Transverse colon (tissue), 4 donors: ENCODE results near the gene ZC3H4. TPM values are rescaled to one million over a fixed set of nuclear protein-coding genes. Genes with fewer than 3 reads are reported as not detected.

Experiments
- DNase-seq: peaks from one replicate; pipeline ENCODE4 v3.0.0-alpha.2; 2019
- H3K27ac ChIP-seq, 4 donors: fragments of 200-600 bp; sonication (generic); 2 replicates each; pipeline ENCODE4 v1.5.1; 2016 to 2018; ENCODE audit warnings: inconsistent platforms in 4 of 4
- H3K27me3 ChIP-seq: fragments of 200-600 bp; sonication (generic); 2 replicates; pipeline ENCODE4 v1.5.1; 2017; ENCODE audit warnings: inconsistent platforms
- H3K36me3 ChIP-seq, 4 donors: fragments of 200-600 bp; sonication (generic); 2 replicates each; pipeline ENCODE4 v1.5.1; 2017 to 2019; ENCODE audit warnings: inconsistent platforms in 4 of 4
- H3K4me1 ChIP-seq, 4 donors: fragments of 200-600 bp; sonication (generic); 2 replicates each; pipeline ENCODE4 v1.5.1; 2017 to 2020; ENCODE audit warnings: inconsistent platforms in 4 of 4
- H3K4me3 ChIP-seq, 4 donors: fragments of 200-600 bp; sonication (generic); 1 replicate in 1 of 4; 2 replicates in 3 of 4; pipeline versions ENCODE4 v1.5.1 to v1.6.1; 2017 to 2019; ENCODE audit warnings: inconsistent platforms in 4 of 4
- H3K9me3 ChIP-seq, 2 donors: fragments of 200-600 bp; sonication (generic); 2 replicates each; pipeline ENCODE4 v1.5.1; 2017 to 2019; ENCODE audit warnings: inconsistent platforms in 2 of 2
- CTCF ChIP-seq, 5 experiments: fragments of 200-600 bp in 3 of 5; fragments of 450-650 bp in 2 of 5; sonication (generic) in 3 of 5; IDR thresholded peaks; 1 replicate in 2 of 5; 2 replicates in 3 of 5; pipeline ENCODE4 v1.5.1; 2016 to 2017; ENCODE audit warnings: antibody characterized with exemption in 5 of 5, inconsistent platforms in 3 of 5, mild to moderate bottlenecking in 2 of 5, moderate library complexity in 1 of 5
- EP300 ChIP-seq: sonication (generic); formaldehyde crosslinking; IDR thresholded peaks from one replicate; pipeline ENCODE4 v1.6.1; 2017; ENCODE audit warnings: antibody characterized with exemption, low read depth
- POLR2A ChIP-seq: fragments of 450-650 bp; IDR thresholded peaks from one replicate; pipeline ENCODE4 v1.6.1; 2016; ENCODE audit warnings: antibody characterized with exemption, mild to moderate bottlenecking, moderate library complexity
- POLR2AphosphoS5 ChIP-seq, 3 donors: sonication (generic); formaldehyde crosslinking; IDR thresholded peaks; one replicate each; pipeline ENCODE4 v1.6.1; 2016; ENCODE audit warnings: antibody characterized with exemption in 3 of 3
- WGBS, 2 donors: methylation state at CpG; one replicate each; pipeline ENCODE4 v1.1.5; 2018; ENCODE audit warnings: low coverage in 1 of 2; 5-methylcytosine and 5-hydroxymethylcytosine counted together
- in situ Hi-C, 4 donors: fragments of 200-750 bp; cut with MboI; loops; one replicate each; pipeline versions ENCODE4 v1.15.0 to v1.15.1; 2017; ENCODE audit warnings: low sequenced_read_pairs in 3 of 4, low pct_ligation_motif_present in 1 of 4, low pct_unique_long_range_greater_than_20kb in 1 of 4
- intact Hi-C: fragments of 100-400 bp; cut with DNase I; formaldehyde crosslinking; loops from one replicate; pipeline ENCODE4 v1.15.1; 2023; ENCODE audit warnings: low total_unique reads
- total RNA-seq, 4 donors: library from RNA; depleted of rRNA; stranded (reverse); fragments of >200 nt; gene quantifications; one replicate each; pipeline ENCODE4 v1.1.0, GENCODE V29; 2016

Gene ZC3H4
- total RNA-seq, 4 donors from 2014 or later, result 25.4 to 32.2 (median 28.0) TPM

GRCh38 chr19:47153266-47153665 lies 39.7 kb upstream of the ZC3H4 start:
- H3K9me3 ChIP-seq, result no peaks in the 10 kb centered on the region
- no peak for TF ChIP-seq POLR2A
- no peak for TF ChIP-seq CTCF (IDR thresholded peaks at IDR 0.05)
- no peak for TF ChIP-seq EP300
- no peak for TF ChIP-seq POLR2AphosphoS5 (IDR thresholded peaks at IDR 0.05)
- peaks cover 26 to 78% (median 60%) of the 10 kb centered on the region in 4 donors for H3K4me1 ChIP-seq
- intact Hi-C loops, result loop anchor here (10.0 kb wide), 1 partner anchor 52 kb away; no protein-coding TSS in a partner anchor
- peaks cover 0 to 18% (median 6%) of the 10 kb centered on the region in 4 donors for H3K36me3 ChIP-seq
- in situ Hi-C loops, result loop anchor here in 2 of 4 donors (5.0 to 10.0 kb wide), 2 partner anchors 92 to 94 kb away; no protein-coding TSS in a partner anchor
- WGBS, 2 donors, result 33 to 53% methylated on average over 1 to 2 of the region's 2 CpGs
- H3K27me3 ChIP-seq, result no peaks in the 10 kb centered on the region
- H3K4me3 ChIP-seq, result no peak overlapping the region
- peak overlapping the region; percentile 58 to 93 (median 79) for H3K27ac ChIP-seq
- no peak for DNase-seq

- TF ChIP-seq CTCF (IDR thresholded peaks at IDR 0.05) (no peak), POLR2AphosphoS5 (IDR thresholded peaks at IDR 0.05) (peak; percentile 18 to 45 (median 33))
- Histone ChIP-seq H3K4me3 (no peak overlapping the region), H3K36me3 (peaks cover 0 to 18% (median 6%) of the 10 kb centered on the region in 4 donors), H3K9me3 (no peaks in the 10 kb centered on the region), H3K27ac (peak overlapping the region; percentile 58 to 93 (median 79)), H3K4me1 (peaks cover 21 to 72% (median 53%) of the 10 kb centered on the region in 4 donors), H3K27me3 (no peaks in the 10 kb centered on the region)
- in situ Hi-C loops (loop anchor here in 2 of 4 donors (5.0 to 10.0 kb wide), 2 partner anchors 92 to 95 kb away; no protein-coding TSS in a partner anchor), intact Hi-C loops (loop anchor here (10.0 kb wide), 1 partner anchor 52 kb away; no protein-coding TSS in a partner anchor)
- 14 to 46% methylated on average over 2 of the region's 2 CpGs for WGBS, 2 donors
- DNase-seq, result no peak
Observed at GRCh38 chr19:47152632-47153031, 39.1 kb upstream of the ZC3H4 start.

GRCh38 chr19:47152205-47152604 lies 38.6 kb upstream of the ZC3H4 start:
- Histone ChIP-seq H3K4me3 (no peak overlapping the region), H3K36me3 (peaks cover 0 to 18% (median 6%) of the 10 kb centered on the region in 4 donors), H3K4me1 (peaks cover 17 to 68% (median 49%) of the 10 kb centered on the region in 4 donors), H3K27me3 (no peaks in the 10 kb centered on the region), H3K9me3 (no peaks in the 10 kb centered on the region), H3K27ac (peak overlapping the region; percentile 58 to 93 (median 79))
- 42 to 50% methylated on average over 1 of the region's 1 CpG for WGBS, 2 donors
- no peak for TF ChIP-seq POLR2AphosphoS5 (IDR thresholded peaks at IDR 0.05)
- no peak for TF ChIP-seq POLR2A
- TF ChIP-seq EP300, result no peak
- TF ChIP-seq CTCF (IDR thresholded peaks at IDR 0.05), result no peak
- intact Hi-C loops, result loop anchor here (10.0 kb wide), 1 partner anchor 53 kb away; no protein-coding TSS in a partner anchor
- in situ Hi-C loops, result loop anchor here in 2 of 4 donors (5.0 to 10.0 kb wide), 2 partner anchors 93 to 95 kb away; no protein-coding TSS in a partner anchor
- no peak for DNase-seq

- no peak for DNase-seq
- in situ Hi-C loops, result loop anchor here in 2 of 4 donors (5.0 to 10.0 kb wide), 2 partner anchors 93 to 96 kb away; no protein-coding TSS in a partner anchor
- WGBS, 2 donors, result 70% methylated on average over 3 of the region's 3 CpGs; no CpG with 5 or more reads in 1 of the 2 donors
- no peaks in the 10 kb centered on the region for H3K9me3 ChIP-seq
- TF ChIP-seq EP300 (no peak), POLR2AphosphoS5 (IDR thresholded peaks at IDR 0.05) (no peak), CTCF (IDR thresholded peaks at IDR 0.05) (no peak), POLR2A (no peak)
- H3K27me3 ChIP-seq, result no peaks in the 10 kb centered on the region
- H3K4me1 ChIP-seq, result peaks cover 11 to 62% (median 43%) of the 10 kb centered on the region in 4 donors
- no peak overlapping the region for H3K4me3 ChIP-seq
- H3K36me3 ChIP-seq, result peaks cover 0 to 18% (median 7%) of the 10 kb centered on the region in 4 donors
- peak overlapping the region; percentile 58 to 93 (median 79) for H3K27ac ChIP-seq
- intact Hi-C loops, result loop anchor here (10.0 kb wide), 1 partner anchor 53 kb away; no protein-coding TSS in a partner anchor
Observed at GRCh38 chr19:47151627-47152026, 38.1 kb upstream of the ZC3H4 start.
